ENCODE data around the gene NIP7.

The NIP7 gene

DNA sequence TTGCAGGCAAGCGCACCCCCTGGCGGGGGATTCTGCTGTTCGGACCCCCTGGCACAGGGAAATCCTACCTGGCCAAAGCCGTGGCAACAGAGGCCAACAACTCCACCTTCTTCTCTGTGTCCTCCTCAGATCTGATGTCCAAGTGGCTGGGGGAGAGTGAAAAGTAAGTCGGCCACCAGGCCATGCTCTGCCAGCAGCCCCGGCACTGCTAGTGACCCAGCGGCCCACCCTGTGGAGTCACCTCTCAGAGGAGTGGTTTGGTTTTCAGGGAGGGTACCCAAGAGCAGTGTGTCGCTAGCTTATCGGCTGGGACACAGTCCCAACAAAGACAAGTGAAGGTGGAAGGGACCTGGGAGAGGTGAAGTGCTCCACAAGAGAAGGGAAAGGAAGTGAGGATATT lies 20.2 kb upstream of the NIP7 start:
- DNase-seq, result no peak

- no peak for DNase-seq
Measured at GRCh38 chr16:69319826-69320739, 19.5 kb upstream of the NIP7 start.

- no peak for DNase-seq
Measured at GRCh38 chr16:69320740-69321073, 18.9 kb upstream of the NIP7 start.

- DNase-seq, result no peak
Measured at GRCh38 chr16:69321080-69321479, 18.5 kb upstream of the NIP7 start.

GRCh38 chr16:69322343-69322742 lies 17.2 kb upstream of the NIP7 start:
- DNase-seq, result no peak

- DNase-seq, result no peak
Measured at GRCh38 chr16:69323415-69323814, 16.2 kb upstream of the NIP7 start.

GRCh38 chr16:69324013-69324531 lies 15.5 kb upstream of the NIP7 start:
- DNase-seq, result no peak

GRCh38 chr16:69324585-69325253 lies 14.9 kb upstream of the NIP7 start:
- DNase-seq, result no peak

DNA sequence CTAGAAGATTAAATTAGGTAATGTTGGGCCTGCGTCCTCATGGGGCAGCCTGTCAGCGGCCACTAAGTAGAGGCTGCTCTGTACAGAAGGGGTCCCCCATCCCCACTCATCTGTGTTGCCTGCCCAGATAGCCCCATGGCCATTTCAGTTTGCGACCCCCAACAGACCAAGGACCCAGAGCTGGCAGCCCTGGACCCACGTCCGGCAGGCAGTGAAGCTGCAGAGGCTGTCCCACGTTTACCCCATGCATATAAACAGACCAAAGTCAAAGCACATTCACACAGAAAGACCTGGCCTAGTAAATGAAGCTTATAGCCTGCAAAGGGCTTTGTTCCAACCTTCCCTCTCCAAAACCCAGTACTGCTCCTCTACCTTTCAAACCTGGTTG lies 13.8 kb upstream of the NIP7 start:
- no peak for DNase-seq

- no peak for DNase-seq
Measured at GRCh38 chr16:69326172-69326873, 13.2 kb upstream of the NIP7 start.

- DNase-seq, result no peak
Measured at GRCh38 chr16:69327585-69328310, 11.8 kb upstream of the NIP7 start.

GRCh38 chr16:69328854-69329316 lies 10.7 kb upstream of the NIP7 start:
- no peak for DNase-seq

DNA sequence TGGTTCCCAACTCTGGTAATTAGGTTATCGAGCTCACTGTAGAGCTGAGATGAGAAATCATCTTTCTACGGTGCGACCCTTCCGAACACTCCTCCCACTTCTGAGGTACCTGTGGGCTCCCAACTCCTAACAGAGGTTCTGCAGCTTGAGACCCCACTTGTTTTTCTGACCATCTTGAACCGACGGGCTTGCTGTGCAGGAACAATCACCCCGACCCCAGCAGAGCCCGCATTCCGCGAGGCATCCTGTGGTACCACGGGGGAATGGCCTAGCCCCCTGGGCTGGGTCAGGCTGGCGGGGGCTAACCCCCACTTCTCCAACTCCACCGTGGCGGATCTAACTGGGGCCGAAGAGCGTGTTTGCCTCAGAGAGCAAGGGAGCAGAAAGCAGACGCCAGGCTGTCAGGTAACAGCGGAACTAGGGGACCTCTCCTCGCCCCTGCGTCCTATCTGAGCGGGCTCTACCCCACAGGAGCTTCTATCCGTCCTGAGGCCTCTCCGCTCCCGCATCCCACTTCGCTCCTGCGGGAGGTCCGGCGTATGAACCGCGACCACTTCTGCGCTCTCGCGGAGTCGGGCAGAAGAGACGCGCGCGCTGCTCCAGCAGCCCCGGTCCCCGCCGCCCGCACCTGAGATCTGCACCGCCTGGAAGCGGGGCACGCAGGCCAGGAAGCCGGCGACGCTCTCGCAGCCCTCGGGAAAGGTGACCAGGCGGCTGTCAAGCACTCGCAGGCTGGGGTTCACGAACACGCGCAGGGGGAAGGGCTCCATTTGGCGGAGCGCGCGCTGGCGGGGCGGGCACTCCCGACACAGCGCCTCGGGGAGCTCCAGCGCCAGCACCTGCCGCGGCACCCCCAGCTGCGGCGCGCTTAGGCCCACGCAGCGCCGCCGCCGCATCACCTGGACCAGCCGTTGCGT lies 9.9 kb upstream of the NIP7 start:
- DNase-seq, result peak; percentile 54

- peak; percentile 87 for DNase-seq
Measured at GRCh38 chr16:69330286-69331109, 9.1 kb upstream of the NIP7 start, which contains the start of gene PDF. TSS of gene PDF (minus strand) at chr16:69330588. CDS start at chr16:69330570, 18 bp downstream.

- DNase-seq, result no peak
Measured at GRCh38 chr16:69334696-69335095, 4.9 kb upstream of the NIP7 start.

GRCh38 chr16:69338557-69339288 lies 849 bp upstream of the NIP7 start:
- DNase-seq, result no peak

DNA sequence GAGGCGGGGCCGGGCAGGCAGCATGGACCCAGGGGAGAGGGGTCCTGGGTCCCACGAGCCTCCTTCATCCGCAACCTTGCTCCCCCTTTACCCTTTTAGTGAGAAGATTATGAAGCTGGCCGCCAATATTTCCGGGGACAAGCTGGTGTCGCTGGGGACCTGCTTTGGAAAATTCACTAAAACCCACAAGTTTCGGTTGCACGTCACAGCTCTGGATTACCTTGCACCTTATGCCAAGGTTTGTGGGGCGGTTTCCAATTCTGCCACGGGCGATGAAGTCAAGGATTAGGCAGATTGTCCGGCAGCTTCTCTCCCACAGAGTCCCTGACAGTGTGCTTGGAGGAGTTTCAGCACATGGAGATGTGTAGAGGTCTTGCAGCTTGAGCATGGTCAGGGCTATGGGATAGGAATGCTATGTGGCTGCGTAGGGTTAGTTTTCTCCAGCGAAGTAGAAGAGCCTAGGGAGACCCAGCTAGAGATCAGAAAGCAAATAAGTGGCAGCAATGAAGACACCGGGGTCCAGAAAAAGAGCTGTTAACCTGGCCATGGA lies 598 bp downstream of the NIP7 start:
- DNase-seq, result peak; percentile 34

DNA sequence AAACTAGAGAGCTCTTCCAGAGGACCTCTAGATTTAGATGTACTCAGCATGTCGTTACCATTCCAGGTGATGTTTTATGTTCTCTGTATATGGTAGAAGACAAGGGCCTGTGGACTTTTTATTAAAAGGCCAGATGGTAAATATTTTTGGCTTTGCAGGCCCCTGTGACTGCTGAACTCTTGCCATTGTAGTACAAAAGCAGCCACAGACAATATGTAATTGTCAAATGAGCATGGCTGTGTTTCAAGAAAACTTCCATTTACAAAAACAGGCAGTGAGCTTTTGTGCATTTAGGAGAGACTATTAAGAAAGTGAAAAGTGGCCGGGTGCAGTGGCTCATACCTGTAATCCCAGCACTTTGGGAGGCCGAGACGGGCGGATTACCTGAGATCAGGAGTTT lies 4.6 kb downstream of the NIP7 start:
- DNase-seq, result no peak

DNA sequence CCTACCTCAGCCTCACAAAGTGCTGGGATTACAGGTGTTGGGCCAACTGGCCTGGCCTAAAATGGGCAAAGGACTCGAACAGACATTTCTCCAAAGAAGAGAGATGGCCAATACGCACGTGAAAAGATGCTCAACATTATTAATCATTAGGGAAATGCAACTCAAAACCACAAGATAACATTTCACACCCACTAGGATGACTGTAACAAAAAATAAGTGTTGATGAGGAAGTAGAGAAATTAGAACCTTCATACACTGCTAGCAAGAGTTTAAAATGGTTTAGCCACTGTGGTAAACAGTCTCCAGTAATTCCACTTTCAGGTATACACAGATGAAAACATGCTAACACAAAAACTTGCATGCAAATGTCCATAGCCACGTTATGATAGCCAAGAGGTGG lies 6.4 kb downstream of the NIP7 start:
- DNase-seq, result no peak

- no peak for DNase-seq
Measured at GRCh38 chr16:69346683-69347082, 7.1 kb downstream of the NIP7 start.
